COLO829 (cell line): ENCODE results near the gene ESPN.

Experiments used
- DNase-seq: peaks from one replicate; pipeline ENCODE4 v3.0.0; 2012; ENCODE audit warnings: low spot score

The ESPN gene

DNA sequence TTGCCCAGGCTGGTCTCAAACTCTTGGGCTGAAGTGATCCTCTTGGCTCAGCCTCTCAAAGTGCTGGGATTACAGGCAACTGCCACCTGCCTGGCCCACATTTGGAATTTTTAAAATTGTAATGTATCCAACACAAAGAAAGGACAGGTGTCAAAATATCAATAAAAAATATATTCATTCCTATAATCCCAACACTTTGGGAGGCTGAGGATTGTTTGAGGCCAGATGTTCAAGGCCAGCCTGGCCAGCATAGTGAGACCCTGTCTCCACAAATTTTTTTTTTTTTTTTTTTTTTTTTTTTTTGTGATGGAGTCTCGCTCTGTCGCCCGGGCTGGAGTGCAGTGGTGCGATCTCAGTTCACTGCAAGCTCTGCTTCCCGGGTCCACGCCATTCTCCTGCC is 14.8 kb upstream of the ESPN start:
- DNase-seq = no peak

GRCh38 chr1:6410248-6410893 is 14.2 kb upstream of the ESPN start:
- no peak for DNase-seq

DNA sequence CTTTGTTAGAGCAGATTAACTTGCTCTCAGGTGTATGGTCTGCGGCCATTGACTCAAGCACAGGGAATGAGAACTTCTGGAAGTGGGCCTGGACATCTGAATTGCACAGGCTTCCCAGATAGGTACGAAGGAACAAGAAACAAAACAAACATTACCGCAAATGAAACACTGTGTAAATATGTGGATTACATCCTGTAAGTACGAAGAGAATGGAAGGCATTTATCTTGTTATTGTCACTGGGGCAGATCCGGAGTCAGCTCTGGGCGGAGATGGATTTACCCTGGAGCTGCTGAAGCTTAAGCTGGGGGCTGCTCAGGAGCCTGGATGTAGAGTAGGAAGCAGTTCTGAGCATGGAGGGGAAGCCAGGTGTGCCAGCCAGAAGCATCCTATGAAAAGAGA is 11.7 kb upstream of the ESPN start:
- DNase-seq = no peak

GRCh38 chr1:6414443-6414844 is 10.1 kb upstream of the ESPN start:
- no peak for DNase-seq

DNA sequence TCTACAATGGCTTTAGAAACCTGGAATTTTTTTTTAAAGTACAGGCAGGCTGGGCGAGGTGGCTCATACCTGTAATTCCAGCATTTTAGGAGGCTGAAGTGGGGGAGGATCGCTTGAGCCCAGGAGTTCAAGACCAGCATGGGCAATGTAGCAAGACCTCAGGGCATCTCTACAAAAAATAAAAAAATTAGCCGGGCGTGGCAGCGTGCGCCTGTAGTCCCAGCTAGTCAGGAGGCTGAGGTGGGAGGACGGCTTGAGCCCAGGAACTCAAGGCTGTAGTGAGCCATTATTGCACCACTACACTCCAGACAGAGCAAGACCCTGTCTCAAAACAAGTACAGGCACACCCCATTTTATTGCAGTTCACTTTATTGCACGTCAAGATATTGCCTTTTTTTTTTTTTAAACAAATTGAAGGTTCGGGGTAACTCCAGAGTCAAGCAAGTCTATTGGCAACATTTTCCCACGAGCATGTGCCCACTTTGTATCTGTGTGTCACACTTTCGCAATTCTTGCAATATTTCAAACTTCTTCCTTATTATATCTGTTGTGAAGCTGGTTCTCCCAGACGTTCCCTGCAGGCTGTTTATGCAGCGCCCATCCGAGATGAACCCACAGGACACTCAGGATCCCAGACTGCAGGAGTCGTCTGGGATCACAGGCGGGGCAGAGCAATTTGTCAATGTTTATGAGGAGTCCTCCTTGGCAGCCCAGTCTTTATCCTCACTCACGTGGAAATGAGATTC is 9.5 kb upstream of the ESPN start:
- DNase-seq = no peak

DNA sequence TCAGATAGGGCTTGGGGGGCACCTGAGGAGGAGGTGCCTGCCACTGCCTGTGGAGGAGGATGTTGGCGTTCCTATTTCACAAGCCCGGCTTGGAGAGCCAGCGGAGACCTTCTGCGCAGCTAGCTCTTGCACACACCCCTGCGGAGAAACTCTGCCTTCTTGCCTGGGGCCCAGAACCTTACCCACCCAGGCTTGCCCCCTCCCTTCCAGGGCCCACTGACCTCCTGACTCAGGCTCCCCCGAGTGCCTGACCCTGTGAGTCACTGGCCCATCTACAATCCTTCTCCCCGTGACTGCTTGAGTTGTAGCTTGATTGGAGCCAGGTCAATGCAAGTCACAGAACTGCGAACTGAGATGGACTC is 8.3 kb upstream of the ESPN start:
- DNase-seq = no peak

DNA sequence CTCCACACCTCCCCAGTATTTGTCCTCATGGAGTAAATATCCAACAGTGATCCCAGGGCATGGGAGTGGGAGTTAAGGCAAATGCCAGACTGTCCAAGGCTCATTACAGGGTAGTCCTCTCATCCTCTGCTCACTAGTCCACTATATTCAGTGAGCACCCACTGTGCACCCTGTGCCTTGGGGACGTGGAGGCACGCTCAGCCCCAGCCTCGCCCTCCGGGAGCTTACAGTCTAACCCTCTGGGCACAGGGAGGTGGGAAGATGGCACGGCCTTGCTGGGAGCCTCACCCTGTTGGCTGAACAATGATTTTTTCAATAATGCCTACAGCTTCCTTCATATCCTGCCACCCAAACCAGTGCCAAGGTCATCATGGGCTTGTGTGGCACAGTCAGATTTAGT is 7.7 kb upstream of the ESPN start:
- DNase-seq = no peak

DNA sequence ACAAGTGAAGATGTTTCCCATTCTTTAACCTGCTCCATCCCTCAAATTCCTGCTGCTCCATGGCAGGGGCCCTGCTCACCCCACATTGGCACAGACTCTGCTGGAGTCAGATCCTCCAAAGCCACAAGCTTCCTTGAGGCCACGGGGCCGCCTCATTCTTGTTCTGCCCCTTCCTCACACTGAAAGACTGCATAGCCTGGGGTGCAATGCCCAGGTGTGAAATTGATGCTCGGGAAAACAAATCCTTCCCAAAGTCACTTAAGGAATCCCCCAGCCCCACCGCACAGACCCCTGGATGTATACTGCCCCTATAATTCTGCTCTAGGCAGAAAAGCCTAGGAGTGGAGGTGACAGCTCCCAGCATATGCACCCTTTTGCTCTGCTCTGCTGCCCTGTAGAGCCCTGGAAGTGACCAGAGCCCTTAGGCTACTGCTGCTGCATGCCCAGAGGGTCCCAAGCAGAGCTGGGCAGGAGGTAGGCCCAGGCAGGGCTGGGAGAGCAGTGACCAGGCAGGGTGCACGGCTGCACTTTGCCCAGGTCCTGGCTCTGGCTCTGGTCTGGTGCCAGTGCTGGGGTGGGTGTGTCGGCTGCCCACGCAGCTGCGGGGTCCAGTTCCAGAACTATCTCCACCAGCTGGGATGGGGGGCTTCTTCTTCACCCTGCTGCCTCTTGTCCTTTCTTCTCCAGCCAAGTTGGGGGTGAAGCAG is 6.5 kb upstream of the ESPN start:
- no peak for DNase-seq

GRCh38 chr1:6418668-6419396 is 5.7 kb upstream of the ESPN start:
- DNase-seq = no peak

GRCh38 chr1:6419397-6419803 is 5.2 kb upstream of the ESPN start:
- no peak for DNase-seq

GRCh38 chr1:6419804-6420453 is 4.6 kb upstream of the ESPN start, which contains the start of gene HES2:
Gene HES2, minus strand, starts transcription at chr1:6419919. Its CDS starts 99 bp downstream, at chr1:6419820.
- no peak for DNase-seq

- DNase-seq = no peak
Observed at GRCh38 chr1:6420454-6421042, 4.0 kb upstream of the ESPN start.

DNA sequence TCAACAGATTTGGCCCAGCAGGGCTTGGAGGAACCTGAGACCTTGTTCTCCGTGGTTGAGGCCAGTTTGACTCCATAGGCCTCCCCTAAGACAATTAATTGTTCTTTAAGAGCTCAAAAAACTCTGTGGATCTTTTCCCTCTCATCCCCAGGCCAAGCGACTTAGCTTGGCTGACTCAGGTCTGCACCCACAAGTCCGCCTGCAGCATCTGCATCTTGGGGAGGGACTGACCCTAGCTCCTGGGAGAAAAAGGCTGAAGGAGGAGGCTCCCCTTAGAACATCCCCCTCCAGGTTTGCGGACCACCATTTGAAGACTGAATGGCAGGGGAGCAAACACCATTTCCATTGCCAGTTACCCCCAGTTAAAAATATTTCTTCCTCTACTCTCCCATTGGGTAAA is 3.3 kb upstream of the ESPN start:
- no peak for DNase-seq

DNA sequence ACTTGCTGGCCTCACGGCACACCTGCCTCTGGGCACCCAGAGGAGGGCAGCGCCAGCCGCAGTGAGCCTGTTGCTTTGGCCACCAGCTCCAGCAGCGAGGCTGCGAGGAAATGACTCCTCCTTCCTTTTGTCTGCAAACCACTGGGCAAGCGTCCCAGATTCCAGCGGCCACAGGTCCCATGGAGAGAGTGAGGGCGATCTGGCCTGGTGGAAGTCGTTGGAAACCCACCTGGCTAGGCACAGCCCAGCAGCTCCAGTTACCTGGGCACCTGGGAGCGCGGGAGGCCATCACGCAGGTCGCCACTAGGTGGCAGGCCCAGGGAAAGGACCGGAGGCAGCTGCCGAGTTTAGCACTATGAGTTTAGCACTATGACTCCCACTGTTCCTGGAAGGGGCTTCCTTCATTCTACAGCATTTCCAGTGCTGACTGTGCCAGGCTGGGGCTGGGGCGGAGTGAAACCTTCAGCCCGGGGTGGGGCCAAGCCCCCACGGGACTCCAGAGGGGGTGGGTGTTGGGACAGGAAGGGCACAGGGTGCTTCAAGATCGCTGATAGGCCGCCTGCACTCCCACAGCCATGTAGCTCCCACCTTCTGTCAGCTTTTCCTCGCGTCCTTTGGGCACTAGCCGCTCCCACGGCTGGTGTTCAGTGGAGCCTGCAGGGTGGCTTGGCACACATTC is 1.1 kb upstream of the ESPN start:
- no peak for DNase-seq

- DNase-seq = no peak
Observed at GRCh38 chr1:6424000-6424565, 493 bp upstream of the ESPN start.

GRCh38 chr1:6425658-6426057 is 1.1 kb downstream of the ESPN start:
- no peak for DNase-seq

DNA sequence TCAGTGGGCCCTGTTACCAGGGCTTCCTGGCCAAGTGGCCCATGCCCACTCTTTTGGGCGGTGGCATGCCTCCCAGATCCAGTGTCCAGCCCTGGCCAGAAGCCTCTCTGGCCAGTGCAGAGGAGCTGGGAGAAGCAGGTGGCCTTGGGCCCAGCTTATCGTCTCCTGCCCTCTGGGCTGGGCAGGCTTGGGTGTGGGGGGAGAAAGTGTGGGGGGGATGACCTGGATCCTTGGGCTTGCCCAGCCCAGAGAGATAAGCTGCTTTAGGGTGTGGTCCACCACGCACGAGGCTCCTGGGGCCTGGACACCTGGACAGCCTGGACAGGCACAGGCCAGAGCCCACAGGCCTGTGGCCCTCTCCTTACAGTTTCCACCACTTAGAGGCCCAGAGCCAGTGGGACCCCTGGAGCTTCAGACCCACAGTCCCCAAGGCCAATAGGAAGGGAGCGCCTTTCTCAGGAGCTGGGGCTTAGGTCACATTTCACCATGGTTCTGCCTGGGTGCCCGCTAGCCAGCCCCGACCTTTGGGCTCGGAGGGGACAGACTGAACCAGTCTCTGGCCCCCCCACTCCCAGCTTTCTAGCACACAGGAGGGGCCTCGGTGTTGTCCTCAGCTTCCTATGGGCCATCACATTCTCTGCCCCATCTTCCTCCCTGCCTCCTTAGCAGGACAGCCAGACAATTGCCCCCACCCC is 1.8 kb downstream of the ESPN start:
- no peak for DNase-seq

GRCh38 chr1:6426972-6427350 is 2.4 kb downstream of the ESPN start:
- no peak for DNase-seq

- no peak for DNase-seq
Observed at GRCh38 chr1:6427441-6428390, 3.1 kb downstream of the ESPN start.
